DND-41 (cell line): ENCODE results near the gene ARHGEF16.

Experiments
- ATAC-seq: fragments of 200-7000 bp; cut with Tn5 transposase; 3 replicates; pipeline ENCODE4 v1.9.1; 2021; ENCODE audit warnings: low read depth; ENCODE audit not compliant: insufficient read depth
- DNase-seq: peaks from one replicate; pipeline ENCODE4 v3.0.0-alpha.2; 2020
- H2AFZ ChIP-seq: 2 replicates; pipeline ENCODE4 v1.6.0; 2012; ENCODE audit warnings: low read depth, low read length
- H3K27ac ChIP-seq: 2 replicates; pipeline ENCODE4 v1.5.1; 2012; ENCODE audit warnings: low read length, inconsistent platforms
- H3K27me3 ChIP-seq: fragments of 200-600 bp; sonication (generic); 2 replicates; pipeline ENCODE4 v1.6.0; 2012; ENCODE audit warnings: low read length, mild to moderate bottlenecking, inconsistent platforms; ENCODE audit not compliant: insufficient read depth, poor library complexity
- H3K36me3 ChIP-seq: 2 replicates; pipeline ENCODE4 v1.5.1; 2012; ENCODE audit warnings: low read length, inconsistent platforms; ENCODE audit not compliant: insufficient read depth
- H3K4me1 ChIP-seq: 2 replicates; pipeline ENCODE4 v1.5.1; 2012; ENCODE audit warnings: mild to moderate bottlenecking, low read length; ENCODE audit not compliant: insufficient read depth
- H3K4me2 ChIP-seq: 2 replicates; pipeline ENCODE4 v1.6.0; 2012; ENCODE audit warnings: mild to moderate bottlenecking, moderate library complexity, low read length, inconsistent platforms; ENCODE audit not compliant: insufficient read depth
- H3K4me3 ChIP-seq, 2 experiments: fragments of 200-600 bp in 1 of 2; shearing (Covaris generic) in 1 of 2; 2 replicates each; pipeline ENCODE4 v1.5.1; 2012 to 2016; ENCODE audit warnings: inconsistent platforms in 2 of 2, low read length in 2 of 2, mild to moderate bottlenecking in 2 of 2, low read depth in 1 of 2, moderate library complexity in 1 of 2
- H3K79me2 ChIP-seq: 2 replicates; pipeline ENCODE4 v1.6.0; 2012; ENCODE audit warnings: low read length, inconsistent platforms; ENCODE audit not compliant: insufficient read depth
- H3K9ac ChIP-seq: 2 replicates; pipeline ENCODE4 v1.6.0; 2012; ENCODE audit warnings: low read depth, mild to moderate bottlenecking, inconsistent platforms, low read length, moderate library complexity
- H3K9me3 ChIP-seq: 2 replicates; pipeline ENCODE4 v1.5.1; 2012; ENCODE audit warnings: low read length, moderate library complexity, mild to moderate bottlenecking, inconsistent platforms; ENCODE audit not compliant: insufficient read depth, severe bottlenecking
- H4K20me1 ChIP-seq: 2 replicates; pipeline ENCODE4 v1.6.0; 2012; ENCODE audit warnings: low read length; ENCODE audit not compliant: insufficient read depth
- CTCF ChIP-seq: IDR thresholded peaks from 2 replicates; pipeline ENCODE4 v1.5.1; 2012; ENCODE audit warnings: borderline replicate concordance, low read length, moderate library complexity, mild to moderate bottlenecking; ENCODE audit not compliant: poor library complexity, severe bottlenecking; ENCODE audit errors: extremely low read depth
- EZH2 ChIP-seq: IDR thresholded peaks from 3 replicates; pipeline ENCODE4 v1.6.1; 2012; ENCODE audit warnings: borderline replicate concordance, low read depth, mild to moderate bottlenecking, moderate library complexity, low read length, inconsistent platforms; ENCODE audit not compliant: severe bottlenecking

Gene ARHGEF16

DNA sequence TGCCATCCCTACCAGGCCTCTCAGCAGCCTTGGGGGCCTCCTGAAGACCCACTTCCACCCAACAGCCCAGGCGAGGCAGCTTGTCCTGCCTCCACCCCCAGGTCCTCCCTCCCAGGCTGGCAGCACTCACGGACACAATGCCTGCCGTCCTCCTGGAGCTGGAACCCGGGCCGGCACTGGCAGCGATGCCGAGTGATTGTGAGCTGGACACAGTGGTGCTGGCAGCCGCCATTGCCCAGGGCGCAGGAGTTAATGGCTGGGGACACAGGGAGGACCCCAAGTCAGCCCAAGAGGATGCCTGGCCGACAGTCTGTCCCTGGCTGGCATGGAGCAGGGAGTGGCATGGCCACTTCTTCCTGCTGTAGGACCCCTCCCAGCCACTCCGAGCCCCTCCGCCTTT is 60.8 kb downstream of the ARHGEF16 start:
- no peaks in the 10 kb centered on the region for H3K9me3 ChIP-seq
- no peaks in the 10 kb centered on the region for H3K4me1 ChIP-seq
- no peaks in the 10 kb centered on the region for H3K27me3 ChIP-seq
- no peak overlapping the region for H3K27ac ChIP-seq
- H2AFZ ChIP-seq: no peak overlapping the region
- H3K4me2 ChIP-seq: no peak overlapping the region
- ATAC-seq: no peak
- no peak overlapping the region for H3K9ac ChIP-seq
- no peaks in the 10 kb centered on the region for H3K36me3 ChIP-seq
- no peak for DNase-seq
- H3K4me3 ChIP-seq: no peak overlapping the region
- H4K20me1 ChIP-seq: peaks cover 10% of the 10 kb centered on the region; the same call in 1 of the 2 replicates
- no peaks in the 10 kb centered on the region for H3K79me2 ChIP-seq
- no peak for TF ChIP-seq CTCF
- TF ChIP-seq EZH2: no peak

DNA sequence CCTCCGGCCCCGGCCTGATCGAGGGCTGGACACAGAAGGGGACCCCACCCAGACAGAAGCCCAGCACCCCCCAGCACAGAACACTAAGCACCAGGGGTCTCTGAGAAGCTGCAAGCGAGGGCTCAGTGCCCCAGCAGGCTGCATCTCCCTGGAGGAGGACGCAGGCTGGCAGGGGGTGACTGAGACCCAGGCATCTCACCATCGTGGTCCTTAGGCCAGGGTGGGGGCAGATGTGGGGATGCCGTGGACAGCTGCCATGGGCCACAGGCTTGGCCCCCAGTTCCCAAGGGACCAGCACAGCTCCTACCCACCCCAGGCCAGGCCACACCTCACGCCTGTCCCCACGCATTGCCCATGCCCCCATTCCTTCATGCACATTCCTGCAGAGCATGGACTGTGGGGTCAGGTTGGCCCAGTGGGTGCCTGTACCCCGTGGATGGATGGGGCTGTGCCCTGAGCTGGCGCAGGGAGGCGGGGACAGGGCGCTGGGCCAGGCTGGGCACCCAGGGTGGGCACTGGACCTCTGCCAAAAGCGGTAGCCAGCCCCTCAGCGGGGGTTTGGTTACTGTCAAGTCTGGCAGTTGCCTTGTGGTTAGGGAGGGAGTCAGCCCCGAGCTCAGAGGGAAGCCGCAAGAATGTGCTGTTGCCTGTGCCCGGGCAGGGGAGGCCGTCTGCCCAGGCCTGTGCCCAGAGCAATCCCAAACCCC is 61.5 kb downstream of the ARHGEF16 start:
- ATAC-seq (peak; percentile 55; the same call in 2 of the 3 replicates), DNase-seq (peak; percentile 12)
- Histone ChIP-seq H3K4me2 (no peak overlapping the region), H4K20me1 (peaks cover 10% of the 10 kb centered on the region; the same call in 1 of the 2 replicates), H3K79me2 (no peaks in the 10 kb centered on the region), H3K27ac (no peak overlapping the region), H3K9ac (no peak overlapping the region), H3K27me3 (no peaks in the 10 kb centered on the region), H3K9me3 (no peaks in the 10 kb centered on the region), H2AFZ (no peak overlapping the region), H3K4me3 (no peak overlapping the region), H3K4me1 (no peaks in the 10 kb centered on the region), H3K36me3 (no peaks in the 10 kb centered on the region)
- TF ChIP-seq CTCF (no peak), EZH2 (no peak)

GRCh38 chr1:3516481-3516869 is 62.0 kb downstream of the ARHGEF16 start:
- DNase-seq: no peak
- no peak overlapping the region for H3K4me2 ChIP-seq
- H3K9me3 ChIP-seq: no peaks in the 10 kb centered on the region
- H3K4me3 ChIP-seq: no peak overlapping the region
- H3K27me3 ChIP-seq: no peaks in the 10 kb centered on the region
- H3K36me3 ChIP-seq: no peaks in the 10 kb centered on the region
- H4K20me1 ChIP-seq: peaks cover 10% of the 10 kb centered on the region; the same call in 1 of the 2 replicates
- ATAC-seq: no peak
- no peaks in the 10 kb centered on the region for H3K79me2 ChIP-seq
- H3K27ac ChIP-seq: no peak overlapping the region
- no peak overlapping the region for H3K9ac ChIP-seq
- H2AFZ ChIP-seq: no peak overlapping the region
- TF ChIP-seq CTCF (no peak), EZH2 (no peak)
- no peaks in the 10 kb centered on the region for H3K4me1 ChIP-seq
